Measurements from ENCODE around the gene LBP. TPM values are rescaled to one million over a fixed set of nuclear protein-coding genes. Genes with fewer than 3 reads are reported as not detected.
"Not testable (repeated sequence)": the region's sequence is repeated elsewhere in the genome, so short reads cannot be mapped to it uniquely, and the experiment has no call there.

Gene LBP, protein sequence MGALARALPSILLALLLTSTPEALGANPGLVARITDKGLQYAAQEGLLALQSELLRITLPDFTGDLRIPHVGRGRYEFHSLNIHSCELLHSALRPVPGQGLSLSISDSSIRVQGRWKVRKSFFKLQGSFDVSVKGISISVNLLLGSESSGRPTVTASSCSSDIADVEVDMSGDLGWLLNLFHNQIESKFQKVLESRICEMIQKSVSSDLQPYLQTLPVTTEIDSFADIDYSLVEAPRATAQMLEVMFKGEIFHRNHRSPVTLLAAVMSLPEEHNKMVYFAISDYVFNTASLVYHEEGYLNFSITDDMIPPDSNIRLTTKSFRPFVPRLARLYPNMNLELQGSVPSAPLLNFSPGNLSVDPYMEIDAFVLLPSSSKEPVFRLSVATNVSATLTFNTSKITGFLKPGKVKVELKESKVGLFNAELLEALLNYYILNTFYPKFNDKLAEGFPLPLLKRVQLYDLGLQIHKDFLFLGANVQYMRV
- total RNA-seq (2014; rRNA removed), result not detected in 2 replicates
- 0.04 TPM for polyA plus RNA-seq (2012)

DNA sequence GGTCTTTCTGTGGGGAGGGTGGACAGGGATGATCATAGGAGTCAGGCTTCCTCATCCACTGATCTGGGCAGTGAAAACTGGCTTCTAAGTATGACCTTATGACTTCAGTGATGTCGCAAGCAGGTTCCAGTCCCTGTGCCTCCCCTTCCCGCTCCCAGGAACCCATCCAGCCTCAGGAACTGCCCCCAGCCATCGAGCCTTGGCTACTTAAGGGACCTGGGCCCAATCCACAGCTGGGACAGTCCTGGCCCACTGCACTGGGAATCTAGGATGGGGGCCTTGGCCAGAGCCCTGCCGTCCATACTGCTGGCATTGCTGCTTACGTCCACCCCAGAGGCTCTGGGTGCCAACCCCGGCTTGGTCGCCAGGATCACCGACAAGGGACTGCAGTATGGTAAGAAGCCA is at the start of gene LBP:
Gene LBP, plus strand, starts transcription at position 236 of the 405 bp plus-strand sequence. Its CDS starts 35 bp downstream, at position 271.
- no peak for DNase-seq (ENCODE audit: low read depth)

DNA sequence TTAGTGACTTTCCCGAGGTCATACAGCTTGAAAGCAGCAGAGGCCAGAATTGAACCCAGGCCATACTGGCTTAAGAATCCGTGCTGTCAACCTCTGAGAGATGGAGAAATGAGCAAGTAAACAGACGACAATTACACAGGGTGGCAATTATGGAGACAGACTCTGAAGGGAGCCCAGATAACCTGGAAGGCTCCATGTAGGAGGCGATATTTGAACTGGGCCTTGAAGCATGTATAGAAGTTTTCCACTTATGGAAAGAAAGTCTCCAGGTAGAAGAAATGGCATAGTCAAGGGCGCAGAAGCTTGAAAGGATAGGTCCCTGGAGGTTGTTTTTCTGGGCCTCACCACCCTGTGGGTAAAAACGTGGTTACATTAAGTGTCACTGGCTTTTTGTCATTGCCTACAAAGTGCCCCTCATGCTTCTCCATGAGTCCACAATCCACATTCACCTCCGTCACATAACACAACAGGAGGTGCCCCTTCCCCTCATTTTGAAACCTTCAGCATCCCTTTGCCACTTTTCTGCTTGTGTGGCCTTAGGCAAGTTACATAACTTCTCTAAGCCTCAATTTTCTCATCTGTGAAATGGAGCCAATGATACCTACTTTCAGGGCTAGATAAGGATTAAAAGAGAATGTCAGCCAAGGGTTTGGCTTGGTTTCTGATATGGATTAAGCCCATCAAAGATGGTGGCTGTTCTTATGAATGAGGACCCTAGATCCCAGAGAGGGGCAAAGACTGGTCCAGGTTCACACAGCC is 48.2 kb upstream of the LBP start:
- DNase-seq (ENCODE audit: low read depth), result no peak

DNA sequence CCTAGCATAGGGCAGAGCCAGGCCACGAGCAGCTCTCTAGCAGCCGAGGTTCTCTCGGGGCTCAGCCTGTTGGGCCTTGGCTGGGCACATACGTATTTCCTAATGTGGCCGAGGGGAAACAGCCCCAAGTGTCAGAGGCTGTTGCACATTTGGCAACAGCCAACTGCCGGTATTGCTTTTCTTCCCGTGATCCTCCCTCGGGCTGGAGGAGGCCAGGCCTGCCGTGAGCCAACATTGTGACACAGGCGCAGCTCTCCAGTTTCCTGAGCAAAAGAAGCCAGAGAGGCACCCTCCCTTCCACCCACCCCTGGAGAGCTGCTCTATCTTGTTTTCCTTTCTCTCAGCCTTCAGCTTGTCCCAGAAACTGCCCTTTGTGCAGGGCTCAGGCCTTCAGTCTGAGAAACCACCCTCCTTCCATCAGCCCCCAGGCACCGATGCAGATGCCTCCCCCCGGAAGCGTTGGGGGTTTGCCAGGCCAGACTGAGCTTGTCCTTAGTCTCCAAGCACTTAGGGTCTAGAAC is 47.5 kb upstream of the LBP start:
- DNase-seq (ENCODE audit: low read depth), result no peak

DNA sequence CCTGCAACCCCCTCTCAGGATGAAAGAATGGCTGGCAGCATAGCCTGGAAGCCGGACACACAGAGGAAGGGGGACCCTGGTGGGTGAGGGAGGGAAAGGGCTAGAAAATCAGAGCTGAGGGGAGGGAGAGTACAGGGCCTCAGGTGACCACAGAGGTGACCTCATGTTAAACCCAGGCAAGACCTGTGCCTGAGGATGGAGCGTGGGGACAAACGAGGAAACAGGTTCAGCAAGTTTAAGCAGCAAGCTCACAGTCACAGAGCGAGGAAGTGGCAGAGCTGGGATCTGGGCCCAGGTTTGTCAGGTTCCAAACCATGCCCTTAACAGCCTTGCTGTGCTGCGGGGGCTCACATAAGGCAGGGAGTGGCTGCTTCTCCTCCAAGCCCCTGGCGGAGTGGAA is 46.3 kb upstream of the LBP start:
- DNase-seq (ENCODE audit: low read depth), result no peak

DNA sequence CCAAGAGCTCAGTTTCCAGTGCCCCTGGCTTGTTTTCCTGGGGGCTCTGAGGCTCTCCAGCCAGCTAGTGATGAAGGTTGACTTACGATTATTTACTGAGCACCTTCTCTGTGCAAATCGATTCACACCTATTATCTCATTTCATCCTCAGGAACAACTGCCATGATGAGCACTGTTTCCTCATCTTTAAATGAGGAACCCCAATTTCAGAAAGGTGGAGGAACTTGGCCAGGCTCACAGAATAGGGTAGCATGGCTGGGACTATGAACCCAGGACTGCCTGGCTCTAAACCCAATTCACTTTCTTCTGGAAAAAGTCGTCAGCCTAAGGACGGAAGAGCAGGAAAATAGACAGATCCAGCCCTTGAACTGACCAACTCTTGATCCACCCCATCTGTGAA is 45.8 kb upstream of the LBP start:
- no peak for DNase-seq (ENCODE audit: low read depth)

DNA sequence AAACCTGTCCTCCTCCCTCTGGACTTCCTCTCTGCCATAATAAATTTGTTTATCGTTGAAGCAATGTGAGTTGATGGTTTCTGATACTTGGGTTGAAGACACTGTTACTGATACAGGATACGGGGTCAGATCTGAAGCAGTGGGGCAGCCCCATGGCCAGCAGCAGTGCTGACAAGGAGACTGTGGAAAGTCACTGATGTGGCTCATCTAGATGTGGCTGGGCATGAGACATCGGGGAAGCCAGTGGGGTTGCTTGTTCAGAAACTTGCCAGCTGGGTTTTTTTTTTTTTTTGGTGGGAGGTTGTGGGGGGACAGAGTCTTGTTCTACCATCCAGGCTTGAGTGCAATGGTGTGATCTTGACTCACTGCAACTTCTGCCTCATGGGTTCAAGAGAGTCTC is 45.0 kb upstream of the LBP start:
- no peak for DNase-seq (ENCODE audit: low read depth)

DNA sequence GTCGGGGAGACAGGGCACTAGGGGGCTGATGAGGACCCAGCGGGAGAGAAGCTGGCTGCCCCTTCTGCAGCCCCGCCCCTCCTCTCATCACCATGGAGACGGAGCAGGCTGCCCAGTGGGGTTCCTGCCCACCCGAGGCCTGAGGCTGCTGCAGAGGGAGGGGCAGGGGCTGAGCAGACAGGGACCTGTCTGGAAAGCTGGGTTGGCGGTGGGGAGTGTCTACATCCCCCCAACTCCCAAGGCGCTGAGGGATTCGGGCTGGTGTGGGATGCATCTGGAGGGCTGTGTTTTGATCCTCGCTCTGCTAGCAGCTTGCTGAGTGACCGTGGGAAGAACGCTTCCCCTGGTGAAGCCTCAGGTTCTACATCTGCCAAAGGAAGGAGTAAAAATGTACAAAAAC is 43.5 kb upstream of the LBP start:
- DNase-seq (ENCODE audit: low read depth), result no peak

DNA sequence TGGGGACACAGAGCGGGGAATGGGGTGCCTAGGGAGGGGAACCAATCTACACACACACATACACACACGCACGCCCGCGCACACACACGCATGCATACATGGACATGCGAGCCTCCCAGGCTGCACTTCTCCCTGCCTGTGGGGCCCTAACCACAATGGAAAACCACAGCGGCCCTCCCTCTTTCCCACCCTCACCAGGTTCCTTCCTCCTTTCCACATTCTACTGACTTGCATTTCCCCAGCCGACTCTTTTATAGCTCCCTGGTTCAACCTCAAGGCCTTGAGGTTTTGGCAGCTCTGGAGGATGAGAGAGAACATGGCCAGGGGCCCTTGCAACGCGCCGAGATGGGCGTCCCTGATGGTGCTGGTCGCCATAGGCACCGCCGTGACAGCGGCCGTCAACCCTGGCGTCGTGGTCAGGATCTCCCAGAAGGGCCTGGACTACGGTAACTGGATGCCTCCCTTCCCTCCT is 42.3 kb upstream of the LBP start, which contains the start of gene BPI:
Gene BPI, plus strand, starts transcription at position 249 of the 472 bp plus-strand sequence. Its CDS starts 68 bp downstream, at position 317.
- DNase-seq (ENCODE audit: low read depth), result no peak

DNA sequence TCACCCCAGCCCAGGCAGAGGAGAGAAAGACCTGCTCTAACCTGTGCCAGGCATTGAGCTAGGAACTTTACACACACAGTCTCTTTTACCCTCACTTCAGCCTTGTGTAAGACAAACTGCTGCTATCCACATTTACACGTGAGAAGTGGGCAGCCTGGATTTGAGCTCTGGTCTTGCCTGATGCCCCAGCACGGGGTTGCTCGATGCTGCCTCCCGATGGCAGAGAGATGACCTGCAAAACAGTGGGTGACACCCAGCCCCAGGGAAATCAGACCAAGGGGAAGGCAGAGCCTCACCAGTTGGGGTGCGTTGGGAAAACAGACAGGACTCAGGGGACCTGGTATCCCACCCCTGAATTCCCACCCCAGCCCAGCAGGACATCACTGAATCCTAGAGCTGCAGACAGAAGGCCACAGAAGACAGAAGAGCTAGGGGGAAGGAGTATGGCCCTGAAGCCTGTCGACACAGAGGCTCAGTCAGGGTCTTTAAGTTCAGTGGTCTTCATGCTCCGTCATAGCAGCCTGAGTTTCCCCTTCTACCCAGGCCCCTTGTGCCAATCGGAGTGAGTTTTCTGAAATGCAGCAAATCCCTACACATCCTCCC is 41.3 kb upstream of the LBP start:
- DNase-seq (ENCODE audit: low read depth), result peak; percentile 32

DNA sequence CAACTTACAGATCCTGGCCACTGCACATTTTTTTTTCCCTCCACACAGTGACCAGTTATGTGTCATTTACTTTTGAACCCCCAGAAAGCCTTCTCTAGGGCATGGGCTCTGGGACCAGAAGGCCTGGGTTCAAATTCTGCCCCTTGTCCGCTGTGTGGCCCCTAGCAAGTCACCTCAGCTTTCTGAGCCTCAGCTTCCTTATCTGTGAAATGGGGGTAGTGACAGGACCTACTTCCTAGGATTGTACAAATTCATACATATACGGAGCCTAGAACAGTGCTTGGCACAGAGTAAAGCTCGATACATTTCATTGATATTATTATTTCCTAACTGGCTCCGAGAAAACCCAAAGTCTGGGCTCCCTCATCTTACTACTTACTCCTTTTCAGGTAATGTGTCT is 40.7 kb upstream of the LBP start:
- no peak for DNase-seq (ENCODE audit: low read depth)

DNA sequence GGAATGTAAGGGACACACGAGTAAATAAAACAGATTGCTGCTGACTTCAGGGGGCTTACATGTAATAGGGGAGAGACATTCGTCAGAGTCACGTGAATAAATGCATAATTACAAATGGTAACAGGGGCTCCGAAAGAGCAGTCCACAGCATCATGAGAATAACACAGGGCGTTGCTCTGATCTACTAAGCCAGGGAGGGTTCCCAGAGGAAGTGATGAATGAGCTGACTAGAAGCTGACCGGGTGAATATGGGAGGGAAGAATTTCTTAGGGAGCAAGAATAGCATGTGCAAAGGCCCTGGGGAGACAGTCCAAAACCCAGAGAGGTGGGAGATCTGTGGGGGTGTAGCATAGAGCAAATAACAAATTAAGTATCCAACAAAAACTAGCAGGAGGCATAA is 39.9 kb upstream of the LBP start:
- DNase-seq (ENCODE audit: low read depth), result no peak

DNA sequence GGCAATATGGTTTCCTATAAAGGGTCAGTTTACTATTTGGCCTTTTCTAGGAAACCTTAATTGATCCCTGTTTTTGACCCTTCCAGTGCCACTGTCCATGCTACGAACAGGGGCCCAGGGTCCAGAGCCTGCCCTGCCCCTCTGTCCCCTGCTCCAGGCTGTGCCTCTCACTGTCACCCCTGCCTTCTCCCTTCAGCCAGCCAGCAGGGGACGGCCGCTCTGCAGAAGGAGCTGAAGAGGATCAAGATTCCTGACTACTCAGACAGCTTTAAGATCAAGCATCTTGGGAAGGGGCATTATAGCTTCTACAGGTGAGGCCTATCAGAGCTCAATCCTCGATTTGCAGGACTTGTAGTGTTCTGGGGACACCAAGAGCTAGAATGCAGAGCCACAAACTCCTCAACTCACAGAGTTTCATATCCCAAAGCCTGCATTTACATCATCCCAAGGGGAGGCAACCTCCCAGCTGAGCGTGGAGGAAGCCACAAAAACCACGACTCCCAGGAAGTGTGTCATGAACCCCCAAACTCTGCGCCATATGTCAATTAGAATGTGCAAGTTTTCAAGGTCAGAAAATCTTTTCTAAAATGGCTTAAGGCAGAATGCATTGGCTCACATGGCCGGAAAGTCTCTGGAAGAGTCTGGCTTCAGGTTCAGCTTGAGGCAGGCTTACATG is 38.8 kb upstream of the LBP start:
- peak; percentile 68 for DNase-seq (ENCODE audit: low read depth)

DNA sequence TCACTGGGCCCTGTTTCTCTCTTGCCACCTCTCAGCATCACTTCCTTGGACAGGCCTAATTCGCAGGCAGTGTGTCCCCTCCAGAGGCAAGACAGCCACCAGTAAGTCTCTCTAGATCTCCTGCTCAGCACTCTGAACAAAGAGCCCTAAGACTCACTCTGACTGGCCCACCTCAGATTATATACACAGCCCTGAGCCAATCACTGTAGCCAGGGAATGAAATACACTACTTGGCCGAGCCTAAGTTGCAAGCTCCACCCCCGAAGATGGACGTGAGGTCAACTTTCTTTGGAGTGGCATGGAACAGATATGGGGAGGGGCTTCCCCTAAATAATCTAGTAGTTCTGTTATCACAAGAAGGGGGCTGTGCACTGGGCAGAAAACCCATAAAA is 38.2 kb upstream of the LBP start:
- DNase-seq (ENCODE audit: low read depth), result peak; percentile 19

DNA sequence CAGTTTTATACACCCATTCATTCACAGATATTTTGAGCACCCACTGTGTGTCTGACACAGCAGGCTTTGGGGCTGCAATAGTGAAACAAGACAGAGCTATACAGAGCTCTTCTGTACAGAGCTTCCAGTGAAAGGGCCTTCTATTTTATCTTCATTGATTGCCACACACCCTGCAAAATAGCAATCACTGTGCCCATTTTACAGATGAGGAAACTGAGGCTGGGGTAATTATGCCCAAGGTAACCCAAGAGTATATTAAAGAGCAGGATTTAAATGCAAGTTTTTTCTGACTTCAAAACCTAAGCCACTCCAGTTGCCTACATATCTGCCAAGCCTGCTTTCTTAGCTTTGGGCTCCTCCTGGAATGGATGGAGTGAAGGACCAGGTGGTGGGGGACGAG is 37.8 kb upstream of the LBP start:
- DNase-seq (ENCODE audit: low read depth), result no peak

DNA sequence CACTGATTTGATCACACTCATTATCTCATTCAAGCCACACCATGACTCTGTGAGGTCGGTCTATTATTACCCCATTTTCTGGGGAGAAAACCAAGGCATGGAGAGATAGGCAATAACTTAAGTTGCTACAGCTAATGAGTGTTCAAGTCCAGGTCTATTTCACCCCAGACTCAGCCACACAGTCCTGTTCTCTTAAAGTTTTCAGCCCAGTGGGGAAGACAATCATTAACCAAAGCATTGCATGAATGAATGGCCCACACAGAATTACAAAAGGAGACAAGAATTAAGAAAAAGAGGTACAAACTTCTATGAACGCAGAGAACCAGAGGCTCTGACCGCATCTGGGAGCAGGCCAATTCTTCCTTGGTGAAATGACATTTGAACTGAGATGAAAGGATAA is 35.2 kb upstream of the LBP start:
- no peak for DNase-seq (ENCODE audit: low read depth)

DNA sequence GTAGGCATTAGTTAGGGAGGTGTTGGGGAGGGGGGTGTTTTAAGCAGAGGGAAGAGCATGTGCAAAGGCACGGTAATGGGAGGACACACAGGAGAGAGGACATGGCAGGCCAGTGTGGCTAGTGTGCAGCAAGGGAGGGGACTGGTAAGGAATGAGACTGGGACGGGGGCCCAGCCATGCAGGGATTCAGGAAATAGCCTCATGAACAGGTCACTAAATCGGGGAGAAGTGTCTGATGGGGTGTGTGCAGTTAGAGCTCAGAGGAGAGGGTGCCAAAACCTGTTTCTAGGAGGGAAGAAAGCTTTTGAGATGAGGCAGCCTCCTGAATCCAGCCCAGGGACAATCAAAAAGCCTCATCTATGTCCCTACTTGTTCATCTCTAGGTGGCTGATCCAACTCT is 34.8 kb upstream of the LBP start:
- no peak for DNase-seq (ENCODE audit: low read depth)

DNA sequence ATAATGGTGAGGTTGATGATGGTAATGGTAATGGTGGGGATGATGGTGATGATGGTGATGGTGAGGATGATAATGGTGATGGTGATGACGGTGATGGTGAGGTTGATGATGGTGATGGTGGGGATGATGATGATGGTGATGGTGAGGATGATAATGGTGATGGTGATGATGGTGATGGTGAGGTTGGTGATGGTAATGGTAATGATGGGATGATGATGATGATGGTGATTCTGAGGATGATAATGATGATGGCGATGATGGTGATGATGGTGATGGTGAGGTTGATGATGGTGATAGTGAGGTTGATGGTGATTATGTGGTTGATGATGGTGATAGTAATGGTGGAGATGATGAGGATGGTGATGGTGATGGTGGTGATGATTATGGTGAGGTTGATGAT is 32.6 kb upstream of the LBP start:
- DNase-seq (ENCODE audit: low read depth), result no peak

DNA sequence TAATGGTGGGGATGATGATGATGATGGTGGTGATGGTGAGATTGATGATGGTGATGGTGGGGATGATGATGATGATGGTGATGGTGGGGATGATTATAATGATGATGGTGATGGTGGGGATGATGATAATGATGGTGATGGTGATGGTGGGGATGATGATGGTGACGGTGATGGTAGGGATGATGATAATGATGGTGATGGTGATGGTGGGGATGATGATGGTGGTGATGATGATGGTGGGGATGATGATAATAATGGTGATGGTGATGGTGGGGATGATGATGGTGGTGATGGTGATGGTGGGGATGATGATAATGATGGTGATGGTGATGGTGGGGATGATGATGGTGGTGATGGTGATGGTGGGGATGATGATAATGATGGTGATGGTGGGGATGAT is 31.9 kb upstream of the LBP start:
- DNase-seq (ENCODE audit: low read depth), result not testable (repeated sequence)

DNA sequence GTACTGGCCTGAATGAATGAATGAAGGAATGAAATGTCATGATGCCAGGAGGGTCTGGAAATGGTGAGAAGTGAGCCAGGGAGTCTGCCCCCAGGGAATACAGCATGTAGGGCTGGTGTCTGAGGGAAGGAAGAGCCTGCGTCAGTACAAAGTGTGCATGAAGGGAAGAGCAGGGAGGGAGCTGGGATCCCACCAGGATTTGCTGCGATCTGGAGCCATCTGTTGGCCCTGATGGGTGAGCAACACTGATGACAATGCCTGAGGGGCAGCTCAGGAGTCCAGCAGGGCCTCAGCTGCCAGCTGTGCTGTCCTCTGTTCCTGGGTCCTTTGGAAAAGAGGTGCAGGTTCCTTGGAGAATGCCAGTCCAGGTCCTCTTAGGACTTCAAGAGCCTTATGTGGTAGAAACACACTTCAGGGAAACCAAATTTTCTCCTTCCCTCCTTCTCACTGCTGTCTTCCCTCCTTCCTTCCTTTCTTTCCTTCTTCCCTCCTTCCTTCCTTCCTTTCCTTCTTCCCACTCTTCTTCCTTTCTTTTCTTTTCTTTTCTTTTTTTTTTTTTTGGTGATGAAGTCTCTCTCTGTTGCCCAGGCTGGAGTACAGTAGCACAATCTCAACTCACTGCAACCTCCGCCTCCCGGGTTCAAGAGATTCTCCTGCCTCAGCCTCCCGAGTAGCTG is 30.9 kb upstream of the LBP start:
- peak; percentile 42 for DNase-seq (ENCODE audit: low read depth)

DNA sequence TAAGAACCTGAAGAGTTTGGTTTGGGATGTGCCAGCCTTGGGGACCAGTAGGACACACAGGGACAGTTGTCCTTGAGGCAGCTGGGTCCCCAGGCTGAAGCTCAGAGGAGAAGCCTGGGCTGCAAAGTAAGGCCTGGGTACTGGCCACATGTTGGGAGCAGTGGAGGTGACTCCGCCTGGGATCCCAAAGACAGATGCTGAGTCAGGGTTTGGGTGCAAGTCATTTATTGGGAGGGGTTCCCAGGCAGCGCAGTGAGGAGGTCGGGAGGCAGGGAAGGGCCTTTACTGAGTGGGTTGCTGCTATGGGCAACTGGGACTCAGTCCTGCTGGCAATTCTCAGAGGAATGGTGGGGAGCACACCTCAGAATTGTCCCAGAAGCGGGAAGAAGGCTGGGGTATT is 29.9 kb upstream of the LBP start:
- DNase-seq (ENCODE audit: low read depth), result no peak

DNA sequence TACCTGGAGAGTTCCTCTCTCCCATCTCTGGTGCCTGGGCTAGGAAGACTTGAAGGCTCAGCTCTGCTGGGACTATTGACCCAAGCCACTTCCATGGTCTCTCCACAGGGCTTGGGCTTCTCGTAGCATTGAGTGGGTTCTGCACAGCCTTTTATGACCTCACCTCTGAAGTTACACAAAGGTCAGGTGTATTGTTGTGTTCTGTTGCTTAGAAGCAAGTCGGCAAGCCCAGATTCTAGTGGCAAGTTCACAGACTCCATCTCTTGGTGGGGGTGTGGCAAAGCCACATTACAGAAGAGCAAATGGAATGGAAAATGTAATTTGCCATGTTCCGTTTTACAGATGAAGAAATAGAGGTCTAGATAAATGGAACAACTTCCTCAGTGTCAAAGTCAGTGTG is 28.9 kb upstream of the LBP start:
- DNase-seq (ENCODE audit: low read depth), result no peak
